ENCODE data around the gene CNOT3.

CNOT3 gene

DNA sequence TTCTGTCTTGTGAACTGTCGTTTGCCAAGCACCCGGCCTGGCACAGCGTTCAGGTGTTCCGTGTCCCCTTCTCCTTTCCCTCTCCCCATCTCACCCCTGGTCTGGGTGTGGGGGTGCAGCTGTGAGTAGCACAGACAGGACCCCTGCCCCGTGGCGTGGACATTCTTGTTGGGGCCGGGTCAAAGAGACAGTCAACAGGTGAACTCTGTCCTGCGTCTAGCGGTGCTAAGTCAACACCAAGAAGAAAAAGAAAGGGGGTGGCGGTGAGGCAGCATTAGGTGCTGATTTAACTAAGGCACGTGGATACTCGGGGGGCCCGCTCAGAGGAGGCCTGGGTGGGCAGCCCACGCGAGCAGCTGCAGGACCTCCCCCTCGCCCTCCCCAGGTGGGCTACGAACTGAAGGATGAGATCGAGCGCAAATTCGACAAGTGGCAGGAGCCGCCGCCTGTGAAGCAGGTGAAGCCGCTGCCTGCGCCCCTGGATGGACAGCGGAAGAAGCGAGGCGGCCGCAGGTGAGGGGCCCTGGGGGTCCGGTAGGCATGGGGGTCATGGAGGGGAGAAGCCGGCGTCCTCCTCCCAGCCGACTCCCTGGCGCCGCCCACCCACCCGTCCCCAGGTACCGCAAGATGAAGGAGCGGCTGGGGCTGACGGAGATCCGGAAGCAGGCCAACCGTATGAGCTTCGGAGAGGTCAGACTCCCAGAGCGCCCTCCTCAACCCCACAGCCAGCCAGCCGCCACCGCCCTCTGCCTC, 9.7 kb upstream of the CNOT3 start:
- TF ChIP-seq TAF1 (IDR thresholded peaks at IDR 0.05; ENCODE audit: low read depth) (no peak), EGR1 (IDR thresholded peaks at IDR 0.05) (no peak), TEAD4 (IDR thresholded peaks at IDR 0.05) (no peak), EP300 (IDR thresholded peaks at IDR 0.05; ENCODE audit: borderline replicate concordance) (no peak), TCF12 (IDR thresholded peaks at IDR 0.05; ENCODE audit: low read depth) (no peak), CEBPB (IDR thresholded peaks at IDR 0.05) (no peak), CREB1 (IDR thresholded peaks at IDR 0.05; ENCODE audit: low read depth) (no peak), ZBTB7A (IDR thresholded peaks at IDR 0.05; ENCODE audit: low read depth) (no peak), FOXM1 (IDR thresholded peaks at IDR 0.05; ENCODE audit: borderline replicate concordance, low read depth) (no peak), YY1 (IDR thresholded peaks at IDR 0.05; ENCODE audit: low read depth) (no peak), RAD21 (IDR thresholded peaks at IDR 0.05; ENCODE audit: low read depth) (no peak), NFIC (IDR thresholded peaks at IDR 0.05) (no peak)
- TF ChIP-seq, protein P1, sequence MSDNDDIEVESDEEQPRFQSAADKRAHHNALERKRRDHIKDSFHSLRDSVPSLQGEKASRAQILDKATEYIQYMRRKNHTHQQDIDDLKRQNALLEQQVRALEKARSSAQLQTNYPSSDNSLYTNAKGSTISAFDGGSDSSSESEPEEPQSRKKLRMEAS (IDR thresholded peaks at IDR 0.05) = no peak
- TF ChIP-seq, protein P2, sequence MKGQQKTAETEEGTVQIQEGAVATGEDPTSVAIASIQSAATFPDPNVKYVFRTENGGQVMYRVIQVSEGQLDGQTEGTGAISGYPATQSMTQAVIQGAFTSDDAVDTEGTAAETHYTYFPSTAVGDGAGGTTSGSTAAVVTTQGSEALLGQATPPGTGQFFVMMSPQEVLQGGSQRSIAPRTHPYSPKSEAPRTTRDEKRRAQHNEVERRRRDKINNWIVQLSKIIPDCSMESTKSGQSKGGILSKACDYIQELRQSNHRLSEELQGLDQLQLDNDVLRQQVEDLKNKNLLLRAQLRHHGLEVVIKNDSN (IDR thresholded peaks at IDR 0.05) = no peak
- TF ChIP-seq, protein P3, sequence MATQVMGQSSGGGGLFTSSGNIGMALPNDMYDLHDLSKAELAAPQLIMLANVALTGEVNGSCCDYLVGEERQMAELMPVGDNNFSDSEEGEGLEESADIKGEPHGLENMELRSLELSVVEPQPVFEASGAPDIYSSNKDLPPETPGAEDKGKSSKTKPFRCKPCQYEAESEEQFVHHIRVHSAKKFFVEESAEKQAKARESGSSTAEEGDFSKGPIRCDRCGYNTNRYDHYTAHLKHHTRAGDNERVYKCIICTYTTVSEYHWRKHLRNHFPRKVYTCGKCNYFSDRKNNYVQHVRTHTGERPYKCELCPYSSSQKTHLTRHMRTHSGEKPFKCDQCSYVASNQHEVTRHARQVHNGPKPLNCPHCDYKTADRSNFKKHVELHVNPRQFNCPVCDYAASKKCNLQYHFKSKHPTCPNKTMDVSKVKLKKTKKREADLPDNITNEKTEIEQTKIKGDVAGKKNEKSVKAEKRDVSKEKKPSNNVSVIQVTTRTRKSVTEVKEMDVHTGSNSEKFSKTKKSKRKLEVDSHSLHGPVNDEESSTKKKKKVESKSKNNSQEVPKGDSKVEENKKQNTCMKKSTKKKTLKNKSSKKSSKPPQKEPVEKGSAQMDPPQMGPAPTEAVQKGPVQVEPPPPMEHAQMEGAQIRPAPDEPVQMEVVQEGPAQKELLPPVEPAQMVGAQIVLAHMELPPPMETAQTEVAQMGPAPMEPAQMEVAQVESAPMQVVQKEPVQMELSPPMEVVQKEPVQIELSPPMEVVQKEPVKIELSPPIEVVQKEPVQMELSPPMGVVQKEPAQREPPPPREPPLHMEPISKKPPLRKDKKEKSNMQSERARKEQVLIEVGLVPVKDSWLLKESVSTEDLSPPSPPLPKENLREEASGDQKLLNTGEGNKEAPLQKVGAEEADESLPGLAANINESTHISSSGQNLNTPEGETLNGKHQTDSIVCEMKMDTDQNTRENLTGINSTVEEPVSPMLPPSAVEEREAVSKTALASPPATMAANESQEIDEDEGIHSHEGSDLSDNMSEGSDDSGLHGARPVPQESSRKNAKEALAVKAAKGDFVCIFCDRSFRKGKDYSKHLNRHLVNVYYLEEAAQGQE (IDR thresholded peaks at IDR 0.05; ENCODE audit: low read depth) = no peak

DNA sequence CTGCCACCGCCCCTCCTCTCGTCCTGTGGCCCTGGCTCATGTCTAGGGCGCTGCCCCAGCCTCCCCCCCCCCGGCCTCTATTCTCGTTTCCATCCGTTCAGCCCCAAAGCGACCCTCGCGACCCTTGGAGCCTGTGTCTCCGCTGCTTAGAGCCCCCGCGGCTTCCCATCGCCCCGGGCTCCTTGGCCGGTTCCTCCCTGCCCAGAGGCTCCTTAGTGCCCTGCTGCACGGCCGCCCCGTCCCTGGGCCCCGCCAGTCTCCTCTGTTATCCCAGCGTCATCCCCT, 9.2 kb upstream of the CNOT3 start:
- no peak for TF ChIP-seq TAF1 (IDR thresholded peaks at IDR 0.05; ENCODE audit: low read depth)

DNA sequence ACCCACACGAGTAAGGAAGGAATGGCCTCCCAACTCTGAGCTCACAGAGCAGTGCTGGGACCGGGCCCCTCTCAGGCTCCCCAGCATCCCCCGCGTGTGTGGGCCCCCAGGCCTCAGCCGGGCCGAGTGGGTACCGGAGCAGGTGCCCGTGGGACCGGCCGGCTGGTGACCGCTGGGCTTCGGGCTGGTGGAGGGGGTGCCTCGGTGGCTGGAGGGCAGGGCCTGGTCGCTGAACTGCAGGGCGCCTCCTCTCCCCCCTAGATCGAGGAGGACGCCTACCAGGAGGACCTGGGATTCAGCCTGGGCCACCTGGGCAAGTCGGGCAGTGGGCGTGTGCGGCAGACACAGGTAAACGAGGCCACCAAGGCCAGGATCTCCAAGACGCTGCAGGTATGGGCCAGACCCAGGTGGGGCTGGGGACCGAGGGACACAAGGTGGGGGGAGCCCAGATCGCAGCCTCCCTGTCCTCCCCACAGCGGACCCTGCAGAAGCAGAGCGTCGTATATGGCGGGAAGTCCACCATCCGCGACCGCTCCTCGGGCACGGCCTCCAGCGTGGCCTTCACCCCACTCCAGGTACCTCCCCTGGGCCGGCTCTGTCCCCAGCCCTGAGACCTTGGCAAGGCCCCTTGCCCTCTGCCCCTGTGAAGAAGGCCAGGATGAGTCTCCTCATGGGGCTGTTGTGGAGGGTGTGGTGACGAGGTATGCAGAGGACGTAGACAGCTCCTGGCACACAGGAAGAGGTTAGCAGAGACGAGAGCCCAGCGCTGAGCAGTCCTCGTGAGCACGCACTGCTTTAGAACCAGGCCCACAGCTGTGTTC, 8.6 kb upstream of the CNOT3 start:
- no peak for TF ChIP-seq CREB1 (IDR thresholded peaks at IDR 0.05; ENCODE audit: low read depth)
- TF ChIP-seq, protein P1 (IDR thresholded peaks at IDR 0.05) = no peak

DNA sequence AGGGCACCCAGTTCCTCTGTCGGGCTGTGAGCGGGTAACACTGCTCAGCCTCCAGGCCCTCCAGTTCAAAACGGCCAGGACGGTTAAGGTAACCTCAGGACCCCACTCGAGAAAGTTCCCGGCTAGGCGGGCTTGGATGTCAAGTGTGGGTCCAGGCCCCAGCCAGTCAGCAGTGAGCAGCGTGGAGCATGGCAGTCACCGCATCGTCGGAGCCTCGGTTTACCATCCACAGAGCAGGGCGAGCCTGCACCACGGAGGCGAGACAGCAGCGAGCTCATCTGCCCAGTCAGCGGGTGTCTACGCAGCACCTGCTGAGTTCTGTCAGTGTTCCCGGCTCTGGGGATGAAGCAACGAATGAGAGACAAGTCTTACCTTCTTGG, 8.0 kb upstream of the CNOT3 start:
- TF ChIP-seq TAF1 (IDR thresholded peaks at IDR 0.05; ENCODE audit: low read depth) (no peak), RAD21 (IDR thresholded peaks at IDR 0.05; ENCODE audit: low read depth) (no peak), CREB1 (IDR thresholded peaks at IDR 0.05; ENCODE audit: low read depth) (no peak), YY1 (IDR thresholded peaks at IDR 0.05; ENCODE audit: low read depth) (no peak), FOXM1 (IDR thresholded peaks at IDR 0.05; ENCODE audit: borderline replicate concordance, low read depth) (no peak), EGR1 (IDR thresholded peaks at IDR 0.05) (no peak), ZBTB7A (IDR thresholded peaks at IDR 0.05; ENCODE audit: low read depth) (no peak), NFIC (IDR thresholded peaks at IDR 0.05) (no peak), TCF12 (IDR thresholded peaks at IDR 0.05; ENCODE audit: low read depth) (no peak), EP300 (IDR thresholded peaks at IDR 0.05; ENCODE audit: borderline replicate concordance) (no peak), TEAD4 (IDR thresholded peaks at IDR 0.05) (no peak), CEBPB (IDR thresholded peaks at IDR 0.05) (no peak)
- TF ChIP-seq, protein P2 (IDR thresholded peaks at IDR 0.05) = no peak
- TF ChIP-seq, protein P1 (IDR thresholded peaks at IDR 0.05) = no peak
- TF ChIP-seq, protein P3 (IDR thresholded peaks at IDR 0.05; ENCODE audit: low read depth) = no peak

DNA sequence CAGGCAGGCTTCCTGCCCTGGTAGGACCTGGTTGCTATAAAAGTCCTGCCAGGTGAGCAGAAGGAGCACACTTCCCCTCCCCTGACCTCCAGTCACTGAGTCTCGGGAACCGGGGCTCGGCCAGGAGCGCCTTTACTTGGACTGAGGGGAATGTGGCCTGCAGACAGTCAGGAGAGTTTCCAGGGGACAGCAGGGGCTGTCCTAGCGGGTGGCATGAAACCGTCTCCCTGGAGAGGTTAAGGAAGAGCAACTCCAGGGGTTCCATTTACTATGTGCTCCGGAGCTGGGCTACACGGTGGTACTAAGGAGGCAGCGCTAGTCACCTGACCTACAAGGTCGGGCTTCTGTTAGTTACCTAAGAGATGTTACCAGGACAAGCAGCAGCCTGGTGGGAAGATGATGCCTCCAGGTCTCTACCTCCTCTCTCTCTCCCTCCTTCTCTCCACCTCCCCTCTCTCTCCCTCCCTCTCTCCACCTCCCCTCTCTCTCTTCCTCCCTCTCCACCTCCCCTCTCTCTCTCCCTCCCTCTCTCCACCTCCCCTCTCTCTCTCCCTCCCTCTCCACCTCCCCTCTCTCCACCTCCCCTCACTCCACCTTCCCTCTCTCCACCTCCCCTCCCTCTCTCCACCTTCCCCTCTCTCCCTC, 4.1 kb upstream of the CNOT3 start:
- no peak for TF ChIP-seq TEAD4 (IDR thresholded peaks at IDR 0.05)
- TF ChIP-seq RAD21 (IDR thresholded peaks at IDR 0.05; ENCODE audit: low read depth) = no peak
- TF ChIP-seq CEBPB (IDR thresholded peaks at IDR 0.05) = no peak
- no peak for TF ChIP-seq EP300 (IDR thresholded peaks at IDR 0.05; ENCODE audit: borderline replicate concordance)
- TF ChIP-seq TAF1 (IDR thresholded peaks at IDR 0.05; ENCODE audit: low read depth) = no peak
- TF ChIP-seq, protein P3 (IDR thresholded peaks at IDR 0.05; ENCODE audit: low read depth) = no peak
- TF ChIP-seq CREB1 (IDR thresholded peaks at IDR 0.05; ENCODE audit: low read depth) = no peak
- TF ChIP-seq, protein P1 (IDR thresholded peaks at IDR 0.05) = no peak
- TF ChIP-seq YY1 (IDR thresholded peaks at IDR 0.05; ENCODE audit: low read depth) = no peak
- no peak for TF ChIP-seq TCF12 (IDR thresholded peaks at IDR 0.05; ENCODE audit: low read depth)
- TF ChIP-seq ZBTB7A (IDR thresholded peaks at IDR 0.05; ENCODE audit: low read depth) = no peak
- no peak for TF ChIP-seq FOXM1 (IDR thresholded peaks at IDR 0.05; ENCODE audit: borderline replicate concordance, low read depth)
- TF ChIP-seq NFIC (IDR thresholded peaks at IDR 0.05) = no peak
- TF ChIP-seq EGR1 (IDR thresholded peaks at IDR 0.05) = no peak
- TF ChIP-seq, protein P2 (IDR thresholded peaks at IDR 0.05) = no peak

All from Ishikawa (cell line).